MM.1S (cell line): Measurements from ENCODE around the gene TMEM108.

Experiments used
- DNase-seq: peaks from one replicate; pipeline ENCODE4 v3.0.0-alpha.2; 2015
- H2AFZ ChIP-seq: fragments of 300-600 bp; sonication (generic); 2 replicates; pipeline ENCODE4 v1.6.0; 2016; ENCODE audit warnings: antibody characterized with exemption, low read length
- H3F3A ChIP-seq: fragments of 300-600 bp; sonication (generic); 2 replicates; pipeline ENCODE4 v1.6.1; 2016; ENCODE audit warnings: mild to moderate bottlenecking, antibody characterized with exemption, low read length, moderate library complexity, mixed read lengths; ENCODE audit not compliant: insufficient read depth
- H3K27ac ChIP-seq: fragments of 300-600 bp; sonication (generic); 2 replicates; pipeline ENCODE4 v1.5.1; 2016; ENCODE audit warnings: mild to moderate bottlenecking, low read length
- H3K27me3 ChIP-seq: fragments of 300-600 bp; sonication (generic); replicated peaks from 2 replicates; pipeline ENCODE4 v1.6.0; 2016; ENCODE audit warnings: low read length; ENCODE audit not compliant: insufficient read depth
- H3K36me3 ChIP-seq: fragments of 300-600 bp; sonication (generic); replicated peaks from 2 replicates; pipeline ENCODE4 v1.6.1; 2016; ENCODE audit warnings: mild to moderate bottlenecking, low read length, mixed read lengths; ENCODE audit not compliant: insufficient read depth
- H3K4me1 ChIP-seq: fragments of 300-600 bp; sonication (generic); 2 replicates; pipeline ENCODE4 v1.6.1; 2016; ENCODE audit warnings: low read length, mixed read lengths
- H3K4me2 ChIP-seq: fragments of 300-600 bp; sonication (generic); 2 replicates; pipeline ENCODE4 v1.6.0; 2016; ENCODE audit warnings: low read depth, low read length
- H3K4me3 ChIP-seq: fragments of 300-600 bp; sonication (generic); 2 replicates; pipeline ENCODE4 v1.5.1; 2016; ENCODE audit warnings: low read length, mixed read lengths
- H3K79me2 ChIP-seq: fragments of 300-600 bp; sonication (generic); 2 replicates; pipeline ENCODE4 v1.6.1; 2016; ENCODE audit warnings: mixed run types, low read length, mixed read lengths
- H3K9ac ChIP-seq: fragments of 300-600 bp; sonication (generic); 2 replicates; pipeline ENCODE4 v1.6.1; 2016; ENCODE audit warnings: low read length, mixed read lengths
- H3K9me2 ChIP-seq: fragments of 300-600 bp; sonication (generic); replicated peaks from 2 replicates; pipeline ENCODE4 v1.6.1; 2016; ENCODE audit warnings: mild to moderate bottlenecking, low read length, mixed read lengths; ENCODE audit not compliant: insufficient read depth
- H3K9me3 ChIP-seq: fragments of 300-600 bp; sonication (generic); replicated peaks from 2 replicates; pipeline ENCODE4 v1.6.1; 2016; ENCODE audit warnings: mild to moderate bottlenecking, low read length, mixed read lengths; ENCODE audit not compliant: insufficient read depth
- H4K20me1 ChIP-seq: fragments of 300-600 bp; sonication (generic); 2 replicates; pipeline ENCODE4 v1.6.1; 2016; ENCODE audit warnings: mild to moderate bottlenecking, low read length, moderate library complexity, mixed read lengths; ENCODE audit not compliant: insufficient read depth
- CTCF ChIP-seq: fragments of 300-600 bp; sonication (generic); IDR thresholded peaks from 2 replicates; pipeline ENCODE4 v1.5.1; 2016; ENCODE audit warnings: antibody characterized with exemption, low read length, mixed read lengths
- EZH2 ChIP-seq: fragments of 300-600 bp; sonication (generic); optimal IDR thresholded peaks from 2 replicates; pipeline ENCODE3; 2017; ENCODE audit warnings: low read depth, mild to moderate bottlenecking, antibody characterized with exemption, low read length, mixed read lengths
- EZH2phosphoT487 ChIP-seq: fragments of 300-600 bp; sonication (generic); IDR thresholded peaks from 2 replicates; pipeline ENCODE4 v1.6.1; 2018; ENCODE audit warnings: antibody characterized with exemption, low read length

Gene TMEM108

GRCh38 chr3:133065193-133065961 lies 27.2 kb downstream of the TMEM108 start:
- no peak overlapping the region for H3K27ac ChIP-seq

DNA sequence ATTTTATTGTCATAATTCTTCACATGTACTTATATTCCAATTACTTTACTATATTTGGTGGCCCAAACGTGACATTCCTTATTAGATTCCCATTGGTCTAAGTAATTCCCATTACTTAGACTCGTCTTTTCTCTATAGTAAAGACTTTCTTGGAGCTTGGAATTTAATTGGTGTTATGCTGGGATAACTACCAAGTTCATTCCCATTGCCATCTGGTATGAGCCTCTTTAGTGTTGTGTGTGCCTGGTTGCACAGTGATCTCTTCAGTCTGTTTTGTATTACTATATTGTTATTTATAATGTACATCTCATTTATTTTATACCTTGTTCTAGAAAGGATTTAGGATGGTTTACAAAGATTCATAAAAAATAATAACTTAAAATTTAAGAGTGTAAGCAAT lies 27.8 kb downstream of the TMEM108 start:
- TF ChIP-seq EZH2, result no peak
- TF ChIP-seq EZH2phosphoT487, result no peak
- TF ChIP-seq CTCF, result no peak
- no peak overlapping the region for H3K4me2 ChIP-seq
- H3K4me3 ChIP-seq, result no peak overlapping the region
- H3K9ac ChIP-seq, result no peak overlapping the region
- no peak overlapping the region for H2AFZ ChIP-seq
- DNase-seq, result no peak
- no peaks in the 10 kb centered on the region for H3F3A ChIP-seq
- H3K27me3 ChIP-seq, result no peaks in the 10 kb centered on the region
- H3K79me2 ChIP-seq, result no peaks in the 10 kb centered on the region
- no peaks in the 10 kb centered on the region for H3K9me2 ChIP-seq
- no peaks in the 10 kb centered on the region for H3K4me1 ChIP-seq
- no peaks in the 10 kb centered on the region for H4K20me1 ChIP-seq
- H3K36me3 ChIP-seq, result no peaks in the 10 kb centered on the region
- no peak overlapping the region for H3K27ac ChIP-seq
- H3K9me3 ChIP-seq, result no peaks in the 10 kb centered on the region

More at GRCh38 chr3:133065193-133065961, 27.2 kb downstream of the TMEM108 start:
- no peak for DNase-seq
- no peak overlapping the region for H3K4me3 ChIP-seq
- no peak overlapping the region for H3K9ac ChIP-seq
- H3K9me3 ChIP-seq, result no peaks in the 10 kb centered on the region
- no peak for TF ChIP-seq EZH2phosphoT487
- TF ChIP-seq CTCF, result no peak
- no peak for TF ChIP-seq EZH2
- no peak overlapping the region for H2AFZ ChIP-seq
- H3F3A ChIP-seq, result no peaks in the 10 kb centered on the region
- H3K79me2 ChIP-seq, result no peaks in the 10 kb centered on the region
- no peak overlapping the region for H3K4me2 ChIP-seq
- H3K27me3 ChIP-seq, result no peaks in the 10 kb centered on the region
- H4K20me1 ChIP-seq, result no peaks in the 10 kb centered on the region
- no peaks in the 10 kb centered on the region for H3K9me2 ChIP-seq
- no peaks in the 10 kb centered on the region for H3K36me3 ChIP-seq
- H3K4me1 ChIP-seq, result no peaks in the 10 kb centered on the region

DNA sequence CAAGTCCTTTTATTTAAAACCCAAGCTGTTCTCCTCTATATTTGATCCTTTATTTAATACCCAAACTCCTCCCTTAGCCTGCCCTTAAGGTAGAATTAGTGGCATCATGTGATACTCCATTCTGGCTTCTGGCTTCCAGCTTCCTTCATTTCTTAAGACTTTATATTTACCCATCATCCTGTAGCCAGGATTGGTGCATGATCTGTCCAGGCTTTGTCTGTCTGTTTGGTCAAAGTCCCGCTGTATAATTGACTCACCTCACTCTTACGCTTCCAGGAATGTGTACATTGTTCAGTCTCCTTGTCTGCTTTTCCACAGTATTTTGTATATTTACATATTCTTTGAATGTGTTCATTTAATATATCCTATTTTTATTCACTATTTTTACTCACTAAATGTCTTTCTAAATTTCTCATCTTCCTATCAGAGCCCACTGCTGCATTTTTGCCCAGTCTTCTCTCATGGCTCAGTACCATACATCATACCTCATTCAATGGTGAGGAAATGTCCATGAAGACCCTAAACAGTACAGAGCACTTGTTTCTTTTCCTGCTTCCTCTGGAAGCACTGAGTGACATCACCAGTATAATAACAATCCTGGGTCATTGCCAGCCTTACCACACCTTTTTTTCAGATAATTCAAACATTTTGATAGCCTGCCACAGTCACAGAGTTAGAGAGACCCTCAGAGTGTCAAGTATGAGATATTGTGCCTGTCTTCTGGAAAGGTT lies 31.5 kb downstream of the TMEM108 start:
- TF ChIP-seq EZH2 (no peak), CTCF (no peak), EZH2phosphoT487 (no peak)

More for the DNA sequence above, 31.5 kb downstream of the TMEM108 start:
- no peak overlapping the region for H3K4me2 ChIP-seq
- no peaks in the 10 kb centered on the region for H3K36me3 ChIP-seq
- no peaks in the 10 kb centered on the region; the same call in 1 of the 2 replicates for H3K9me2 ChIP-seq
- H3K79me2 ChIP-seq, result no peaks in the 10 kb centered on the region
- no peak overlapping the region for H2AFZ ChIP-seq
- no peaks in the 10 kb centered on the region for H4K20me1 ChIP-seq
- H3K4me1 ChIP-seq, result no peaks in the 10 kb centered on the region
- no peaks in the 10 kb centered on the region for H3K9me3 ChIP-seq
- H3K27ac ChIP-seq, result no peak overlapping the region
- H3K27me3 ChIP-seq, result no peaks in the 10 kb centered on the region
- no peak overlapping the region for H3K4me3 ChIP-seq
- no peak for DNase-seq
- no peak overlapping the region for H3K9ac ChIP-seq
- no peaks in the 10 kb centered on the region for H3F3A ChIP-seq
